ENCODE results near the gene SMAD5. TPM values are rescaled to one million over a fixed set of nuclear protein-coding genes. Genes with fewer than 3 reads are reported as not detected.

SMAD5 gene
- total and polyA plus RNA-seq, 2 of the 8 experiments (the other 6 are each of a cell fraction or from before 2014, with no cell fraction given), result 30.2 to 60.5 TPM

- Histone ChIP-seq H3K36me3 (ENCODE audit: control insufficient read depth in 2 of 4, insufficient read depth in 4 of 4, low read length in 3 of 4) (no peaks in the 10 kb centered on the region), H2BK120ac (replicated peaks; ENCODE audit: low read depth, low read length) (no peak overlapping the region), H4K91ac (replicated peaks; ENCODE audit: insufficient read length, low read length) (no peak overlapping the region), H3K14ac (ENCODE audit: insufficient read length) (no peak overlapping the region), H3K27me3 (replicated peaks in 1 of 4; ENCODE audit: control insufficient read depth in 3 of 4, extremely low read depth in 1 of 4, insufficient read depth in 3 of 4, low read length in 3 of 4) (no peaks in the 10 kb centered on the region), H3K4me3 (ENCODE audit: extremely low read depth in 1 of 4, insufficient read depth in 2 of 4, low read depth in 3 of 4, low read length in 4 of 4) (no peak overlapping the region), H3K9ac (replicated peaks in 1 of 4; ENCODE audit: extremely low read depth in 1 of 4, low read depth in 3 of 4, low read length in 3 of 4) (no peak overlapping the region), H3K4me1 (replicated peaks in 1 of 4; ENCODE audit: control insufficient read depth in 3 of 4, insufficient read depth in 4 of 4, low read length in 3 of 4) (peaks cover 0 to 5% (median 2%) of the 10 kb centered on the region in 4 experiments; a peak in 4 of 7 replicates), H3K23ac (ENCODE audit: insufficient read length) (no peak overlapping the region), H2AFZ (ENCODE audit: low read length) (no peak overlapping the region), H3K27ac (ENCODE audit: low read depth, low read length) (no peak overlapping the region), H2BK15ac (ENCODE audit: low read length) (no peak overlapping the region), H3K79me2 (ENCODE audit: control insufficient read depth in 1 of 2, insufficient read depth in 2 of 2, low read length in 2 of 2) (peaks cover 12 to 25% of the 10 kb centered on the region in 2 experiments), H3K9me3 (ENCODE audit: insufficient read depth in 2 of 2, low read depth in 1 of 2, low read length in 1 of 2) (no peaks in the 10 kb centered on the region), H3K4ac (replicated peaks; ENCODE audit: insufficient read length, low read depth, low read length) (no peak overlapping the region), H3K56ac (replicated peaks; ENCODE audit: insufficient read length, low read depth, low read length) (no peak overlapping the region), H2BK5ac (ENCODE audit: low read depth, low read length) (no peak overlapping the region), H2AK5ac (ENCODE audit: low read depth, low read length) (no peak overlapping the region), H3K79me1 (ENCODE audit: low read depth, low read length) (peaks cover 3% of the 10 kb centered on the region; the same call in 1 of the 2 replicates), H2BK20ac (ENCODE audit: low read length) (no peak overlapping the region), H4K20me1 (replicated peaks in 1 of 2; ENCODE audit: control insufficient read depth in 1 of 2, insufficient read depth in 2 of 2, low read length in 2 of 2) (peaks cover 3 to 9% of the 10 kb centered on the region in 2 experiments), H2BK12ac (ENCODE audit: low read depth, low read length) (no peak overlapping the region), H4K8ac (ENCODE audit: extremely low read depth, insufficient read depth, low read length) (no peak overlapping the region), H3K18ac (ENCODE audit: extremely low read depth, low read length) (no peak overlapping the region), H4K5ac (ENCODE audit: insufficient read length, low read depth, low read length) (no peak overlapping the region), H3K23me2 (ENCODE audit: low read depth, low read length) (peaks cover 7% of the 10 kb centered on the region; the same call in 1 of the 2 replicates), H3K4me2 (ENCODE audit: insufficient read depth in 1 of 2, low read depth in 2 of 2, low read length in 2 of 2) (no peak overlapping the region)
- FAIRE-seq (no peak), DNase-seq (ENCODE audit: low read depth in 1 of 2, low spot score in 2 of 2) (no peak)
- ChIA-PET CTCF (ENCODE audit: partially characterized antibody) (interaction anchor here (0.5 kb wide), 1 partner anchor 51 kb away, joined by 3 read pairs; no protein-coding TSS in a partner anchor), POLR2A (ENCODE audit: partially characterized antibody) (no interaction called here)
- WGBS, 2 experiments (ENCODE audit: extremely low coverage in 1 of 2, insufficient coverage in 1 of 2, insufficient read length in 1 of 2, insufficient replicate concordance in 2 of 2, low coverage in 1 of 2, low lambda C conversion rate in 2 of 2, missing lambda C conversion rate in 1 of 2), result 83% methylated on average over 2 of the region's 2 CpGs; no CpG with 5 or more reads in 1 of the 2 experiments
- TF ChIP-seq RAD21 (IDR thresholded peaks at IDR 0.05 in 1 of 2, conservative IDR thresholded peaks at IDR 0.05 in 1 of 2; ENCODE audit: low read depth in 2 of 2, low read length in 2 of 2), result no peak
- TF ChIP-seq TEAD4 (IDR thresholded peaks at IDR 0.05; ENCODE audit: low read depth, low read length), result no peak
- TF ChIP-seq EGR1 (IDR thresholded peaks at IDR 0.05; ENCODE audit: borderline replicate concordance, low read depth, low read length), result no peak
- TF ChIP-seq RFX5 (IDR thresholded peaks at IDR 0.05; ENCODE audit: borderline replicate concordance, low read depth, low read length), result no peak
- TF ChIP-seq SP2 (IDR thresholded peaks at IDR 0.05; ENCODE audit: low read length), result no peak
- no peak for TF ChIP-seq TAF1 (IDR thresholded peaks at IDR 0.05; ENCODE audit: low read depth, low read length)
- no peak for TF ChIP-seq CREB1 (IDR thresholded peaks at IDR 0.05)
- TF ChIP-seq ASH2L (IDR thresholded peaks at IDR 0.05; ENCODE audit: low read length), result no peak
- TF ChIP-seq SUZ12 (IDR thresholded peaks at IDR 0.05; ENCODE audit: low read length), result no peak
- TF ChIP-seq SP1 (IDR thresholded peaks at IDR 0.05; ENCODE audit: low read depth, low read length), result no peak
- TF ChIP-seq MAFK (IDR thresholded peaks at IDR 0.05; ENCODE audit: low read depth, low read length), result no peak
Observed at GRCh38 chr5:136130581-136130980, 2.1 kb upstream of the SMAD5 start.

Measured in H1 (cell line).